CD4-positive, alpha-beta T cell treated with Interferon alpha-2 for 1 hour (primary cell): Measurements from ENCODE around the gene MNT.

Experiments used
- DNase-seq, 2 donors: peaks; one replicate each; pipeline ENCODE4 v3.0.0-alpha.2; 2020 to 2022

The MNT gene

GRCh38 chr17:2380226-2380922, 20.5 kb downstream of the MNT start:
- no peak for DNase-seq

GRCh38 chr17:2379489-2380225, 21.2 kb downstream of the MNT start:
- no peak for DNase-seq

DNA sequence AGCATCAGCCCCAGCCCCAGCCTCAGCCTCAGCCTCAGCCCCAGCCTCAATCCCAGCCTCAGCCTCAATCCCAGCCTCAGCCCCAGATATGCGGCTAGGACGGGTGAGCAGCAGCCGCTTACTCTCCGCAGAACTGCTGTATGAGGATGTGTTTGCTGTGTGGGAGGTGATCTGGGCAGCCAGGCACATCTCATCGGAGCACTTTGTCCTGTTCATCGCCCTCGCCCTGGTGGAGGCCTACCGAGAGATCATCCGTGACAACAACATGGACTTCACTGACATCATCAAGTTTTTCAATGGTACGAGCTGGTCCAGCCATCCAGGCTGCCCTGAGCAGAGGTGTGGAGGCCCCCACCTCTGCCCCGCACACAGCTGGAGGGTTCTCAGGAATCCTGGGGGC, 22.0 kb downstream of the MNT start:
- DNase-seq, result no peak

- no peak for DNase-seq
These were observed 23.2 kb downstream of the MNT start for GRCh38 chr17:2377659-2378058.

DNA sequence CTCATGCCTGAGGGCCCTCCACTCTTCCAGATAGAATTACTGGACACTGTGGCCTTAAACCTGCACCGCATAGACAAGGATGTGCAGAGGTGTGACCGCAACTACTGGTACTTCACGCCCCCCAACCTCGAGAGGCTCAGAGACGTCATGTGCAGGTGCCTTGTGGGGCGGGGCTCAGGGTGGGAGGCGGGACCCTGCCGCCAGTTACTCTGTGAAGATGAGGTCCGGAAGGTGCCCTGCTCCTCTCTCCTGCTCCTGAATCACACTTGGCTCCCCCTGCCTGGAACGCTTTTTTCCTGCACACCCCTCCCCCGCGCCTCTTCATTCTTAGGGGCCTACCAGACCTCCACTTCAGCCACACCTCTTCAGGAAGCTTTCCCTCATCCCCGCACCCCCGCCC, 24.8 kb downstream of the MNT start:
- no peak for DNase-seq

DNA sequence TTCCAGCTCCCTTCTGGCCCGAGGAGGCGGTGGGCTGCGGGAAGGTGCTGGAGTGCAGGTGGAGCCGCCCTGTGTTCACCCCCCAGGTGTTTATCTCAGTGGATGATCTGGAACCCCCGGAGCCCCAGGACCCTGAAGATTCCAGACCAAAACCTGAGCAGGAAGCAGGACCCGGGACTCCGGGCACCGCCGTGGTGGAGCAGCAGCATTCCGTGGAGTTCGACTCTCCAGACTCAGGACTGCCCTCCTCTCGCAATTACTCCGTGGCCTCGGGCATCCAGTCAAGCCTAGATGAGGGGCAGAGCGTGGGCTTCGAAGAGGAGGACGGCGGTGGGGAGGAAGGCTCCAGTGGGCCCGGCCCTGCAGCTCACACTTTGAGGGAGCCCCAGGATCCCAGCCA, 25.5 kb downstream of the MNT start:
- no peak for DNase-seq

DNA sequence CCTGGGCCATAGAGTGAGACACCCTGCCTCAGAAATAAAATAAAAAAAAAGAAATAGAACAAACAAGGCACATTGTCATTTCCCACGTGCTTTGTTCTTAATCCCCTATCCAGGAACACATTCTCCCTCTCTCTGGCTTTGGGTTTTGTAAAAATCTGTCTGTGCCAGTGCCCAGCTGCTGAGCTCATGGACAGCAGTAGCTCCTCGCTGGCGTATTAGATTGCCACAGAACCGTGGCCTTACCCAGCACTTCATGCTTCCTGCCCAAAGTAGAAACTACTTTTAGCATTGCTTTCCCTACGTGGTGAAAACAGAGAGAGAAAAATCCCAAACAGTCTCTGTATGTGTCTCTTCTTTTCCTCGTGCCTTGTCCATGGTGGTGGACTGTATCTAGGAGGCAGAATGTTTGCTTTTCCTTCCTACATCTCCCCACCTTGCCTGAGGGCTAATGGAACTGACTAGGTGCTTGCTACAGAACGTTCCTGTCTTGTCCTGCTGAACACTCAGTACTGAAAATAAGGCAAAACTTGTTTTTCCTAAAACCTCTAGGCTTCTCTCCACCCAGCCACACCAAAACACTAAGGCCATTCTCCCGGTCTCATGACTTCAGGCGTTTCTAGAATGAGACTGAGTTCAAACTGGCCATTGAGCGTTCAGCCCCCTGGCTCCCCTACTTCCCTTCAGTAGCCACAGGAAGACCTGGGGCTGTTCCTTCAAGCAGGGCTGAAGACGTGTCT, 26.1 kb downstream of the MNT start:
- no peak for DNase-seq

- no peak for DNase-seq
These were observed 27.7 kb downstream of the MNT start for GRCh38 chr17:2373179-2373578.

GRCh38 chr17:2372681-2373080, 28.2 kb downstream of the MNT start:
- DNase-seq, result no peak

GRCh38 chr17:2372180-2372579, 28.7 kb downstream of the MNT start:
- DNase-seq, result no peak

DNA sequence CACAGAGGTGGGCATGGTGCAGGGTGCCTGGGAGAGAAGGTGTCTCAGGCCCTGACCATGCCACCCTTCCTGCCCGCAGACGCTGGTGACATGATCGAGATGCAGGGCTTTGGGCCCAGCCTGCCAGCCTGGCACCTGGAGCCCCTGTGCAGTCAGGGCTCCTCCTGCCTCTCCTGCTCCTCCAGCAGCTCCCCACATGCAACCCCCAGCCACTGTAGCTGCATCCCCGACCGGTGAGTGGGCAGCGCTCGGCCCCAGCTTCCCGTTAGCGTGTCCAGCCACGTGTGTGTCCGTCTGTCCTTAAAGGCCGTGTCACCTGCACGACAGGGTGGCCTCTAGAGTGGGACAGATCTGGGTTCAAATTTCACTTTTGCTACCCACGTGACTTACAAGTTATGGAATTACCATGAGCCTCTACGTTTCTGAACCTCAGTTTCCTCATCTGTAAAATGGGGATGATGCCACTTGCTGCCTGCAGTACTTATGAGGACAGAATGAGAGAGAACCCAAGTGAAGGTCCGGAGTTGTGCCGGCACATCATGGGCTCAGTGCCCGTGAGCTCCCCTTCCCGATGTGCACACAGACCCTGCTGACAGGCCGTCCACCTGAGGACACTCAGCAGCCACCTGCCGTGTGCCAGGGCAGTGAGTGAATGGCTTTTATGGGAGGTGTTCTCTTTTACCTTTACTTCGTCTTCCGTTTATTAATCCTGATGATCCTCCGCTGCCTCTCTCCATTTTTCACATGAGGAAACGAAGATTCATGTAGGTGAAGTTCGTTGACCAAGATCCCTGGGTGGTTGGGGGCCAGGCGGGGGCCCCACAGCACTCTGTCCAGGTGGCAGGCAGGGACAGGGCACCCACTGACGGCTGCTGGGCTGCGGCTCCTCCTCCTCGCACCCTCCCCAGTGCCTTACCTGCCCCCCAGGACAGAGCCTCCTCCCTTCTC, 29.4 kb downstream of the MNT start:
- DNase-seq, result no peak

DNA sequence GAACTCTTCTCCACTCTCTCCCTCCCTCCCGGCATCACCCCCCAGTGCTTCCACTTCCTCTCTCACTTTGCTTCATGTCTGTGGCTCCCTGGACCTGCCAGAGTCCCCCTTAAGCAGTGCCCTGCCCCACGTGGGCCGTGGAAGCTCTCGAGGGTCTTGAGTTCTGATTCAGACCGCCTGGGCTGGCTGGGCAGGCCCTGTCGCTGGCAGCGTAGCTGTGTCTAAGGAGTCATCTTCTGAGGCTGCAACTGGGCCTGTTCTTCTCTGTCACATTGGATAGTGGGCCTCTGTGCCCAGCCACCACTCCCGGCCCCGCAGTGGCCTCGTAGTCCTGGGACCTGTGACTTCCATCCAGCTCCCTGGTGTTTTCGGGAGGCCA, 30.7 kb downstream of the MNT start:
- DNase-seq, result no peak

DNA sequence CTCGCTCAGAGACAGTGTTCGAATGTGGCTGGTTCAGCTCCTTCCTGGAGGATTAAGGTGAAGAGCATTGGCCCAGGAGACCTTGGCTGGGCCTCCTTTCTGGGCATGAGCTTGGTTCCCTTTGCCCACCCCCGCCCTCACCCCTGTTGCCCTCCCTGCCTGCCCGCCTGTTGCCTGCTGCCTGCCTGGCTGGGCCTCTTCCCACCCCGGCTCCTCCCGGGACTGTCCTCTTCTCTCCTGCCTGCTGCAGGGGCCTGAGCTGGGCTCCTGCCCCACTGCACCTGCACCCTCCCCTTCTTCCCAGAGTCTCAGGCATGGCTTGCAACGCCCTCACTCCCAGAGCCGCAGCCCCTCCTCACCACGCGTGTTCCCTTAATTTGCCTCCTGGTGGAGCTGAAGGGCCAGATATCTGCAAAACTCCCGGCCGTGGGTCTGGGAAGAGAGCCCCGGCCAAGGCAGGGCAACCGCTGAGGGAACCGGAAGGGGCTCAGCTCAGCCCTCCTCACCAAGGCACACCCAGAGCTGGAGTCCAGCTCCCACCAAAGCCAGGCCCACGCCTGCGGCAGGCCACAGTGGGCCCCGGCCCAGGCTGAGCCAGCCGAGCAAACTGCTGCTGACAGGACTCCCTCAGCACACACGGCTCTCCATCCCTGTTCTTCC, 31.2 kb downstream of the MNT start:
- DNase-seq, result no peak

- DNase-seq, result no peak
These were observed 31.8 kb downstream of the MNT start for GRCh38 chr17:2369039-2369438.

DNA sequence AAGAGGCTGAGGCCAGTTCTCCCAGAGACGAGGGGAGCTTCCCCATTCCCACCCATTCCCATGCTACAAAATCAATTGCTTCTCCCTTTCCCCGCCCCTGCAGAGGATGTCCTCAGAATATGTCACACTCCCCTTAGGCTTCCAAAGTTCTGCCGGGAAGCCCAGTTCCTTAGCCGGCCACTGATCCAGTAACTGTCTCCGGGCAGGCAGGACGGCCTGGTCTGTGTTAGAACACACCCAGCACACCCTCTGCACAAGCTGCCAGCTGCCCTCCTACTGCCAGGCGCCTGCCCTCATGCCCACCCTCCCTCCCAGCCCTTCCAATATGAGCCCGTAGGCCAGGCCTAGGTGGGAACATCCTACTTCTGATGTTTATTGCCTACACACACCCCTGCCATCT, 32.5 kb downstream of the MNT start:
- no peak for DNase-seq

DNA sequence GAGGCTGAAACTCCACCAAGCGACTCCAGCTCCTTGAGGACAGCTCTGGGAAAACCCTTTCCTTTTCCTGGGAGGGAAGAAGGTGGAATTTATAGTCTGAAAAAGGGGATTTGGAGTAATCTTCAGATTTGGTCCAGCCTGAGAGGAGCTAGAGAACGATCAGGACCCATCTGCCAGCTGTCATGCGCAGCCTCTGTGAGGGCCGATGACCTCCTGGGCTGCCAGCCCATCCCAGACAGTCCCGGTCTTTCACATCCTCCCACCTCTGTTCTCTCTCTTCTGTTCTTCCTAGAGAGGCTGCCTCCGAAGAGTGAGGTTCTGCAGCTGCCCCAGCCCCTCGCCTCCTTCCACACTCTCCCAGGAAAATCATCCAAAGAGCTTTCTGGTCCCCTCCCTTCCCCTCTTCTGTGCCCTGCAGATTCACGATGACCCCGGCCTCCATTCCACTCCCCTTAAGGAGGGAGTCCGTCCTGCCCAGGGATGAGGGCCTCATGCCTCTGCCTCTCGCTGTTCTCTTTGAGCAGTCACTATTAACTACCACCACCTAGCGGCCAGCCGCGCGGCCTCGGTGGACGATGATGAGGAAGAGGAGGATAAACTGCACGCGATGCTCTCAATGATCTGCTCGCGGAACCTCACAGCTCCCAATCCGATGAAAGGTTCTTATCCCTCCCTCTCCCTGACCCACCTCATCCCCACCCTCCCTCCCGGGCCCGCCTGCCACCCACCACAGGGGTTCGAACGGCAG, 33.9 kb downstream of the MNT start:
- no peak for DNase-seq

DNA sequence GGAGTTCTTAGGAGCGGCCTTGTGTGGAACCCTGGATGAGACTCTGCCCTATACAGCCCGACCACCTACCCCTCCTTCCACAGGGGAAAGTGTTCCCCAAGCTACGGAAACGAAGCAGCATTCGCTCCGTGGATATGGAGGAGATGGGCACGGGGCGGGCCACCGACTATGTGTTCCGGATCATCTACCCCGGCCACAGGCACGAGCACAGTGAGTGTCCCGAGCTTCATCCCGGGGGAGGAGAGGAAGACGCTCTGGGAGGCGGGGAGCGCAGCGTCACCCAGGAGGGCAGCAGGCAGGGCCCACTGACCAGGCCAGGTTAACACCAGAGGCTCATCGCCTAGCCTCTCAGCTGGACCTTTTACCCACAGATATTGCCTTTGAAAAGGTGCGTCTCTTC, 35.7 kb downstream of the MNT start:
- no peak for DNase-seq

GRCh38 chr17:2364763-2365116, 36.1 kb downstream of the MNT start:
- no peak for DNase-seq

- DNase-seq, result no peak
These were observed 36.8 kb downstream of the MNT start for GRCh38 chr17:2363851-2364762.

GRCh38 chr17:2363318-2363717, 37.5 kb downstream of the MNT start:
- DNase-seq, result no peak

GRCh38 chr17:2362881-2363280, 38.0 kb downstream of the MNT start:
- DNase-seq, result no peak
